ENCODE measurements around the gene IQCN. TPM values are rescaled to one million over a fixed set of nuclear protein-coding genes. Genes with fewer than 3 reads are reported as not detected.

IQCN gene
- total RNA-seq, 2 experiments from 2014 or later, result 5.0 to 5.2 TPM

DNA sequence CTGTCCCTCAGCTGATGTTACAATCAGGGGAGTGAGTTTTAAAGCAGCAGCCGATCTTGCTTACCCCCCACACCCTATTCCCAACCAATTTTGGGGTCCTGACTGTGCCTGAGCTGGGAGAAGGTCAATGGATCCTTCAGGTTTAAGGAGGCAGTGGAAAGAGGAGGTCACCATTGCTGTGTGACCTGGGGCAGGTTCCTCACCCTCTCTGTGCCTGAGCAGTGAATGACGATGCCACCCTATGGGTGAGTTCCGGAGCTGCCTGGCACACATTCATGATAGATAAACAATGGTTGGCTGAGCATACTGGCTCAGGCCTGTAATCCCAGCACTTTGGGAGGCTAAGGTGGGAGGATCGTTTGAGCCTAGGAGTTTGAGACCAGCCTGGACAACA, 27.5 kb upstream of the IQCN start:
- Mint-ChIP-seq H3K36me3 (peaks cover 25% of the 10 kb centered on the region), H3K27me3 (no peaks in the 10 kb centered on the region), H3K4me1 (peaks cover 26% of the 10 kb centered on the region), H3K4me3 (peak overlapping the region; percentile 51), H3K27ac (peak overlapping the region; percentile 70), H3K9me3 (peaks cover 1% of the 10 kb centered on the region)
- POLR2A ChIA-PET, result interaction anchor here (5.3 to 10.4 kb wide), 3 partner anchors 10 to 21 kb away, joined by 248 to 846 read pairs (median 346); partner anchors contain the start of genes JUND and LSM4
- DNase-seq (no peak), ATAC-seq (ENCODE audit: low read depth) (no peak)

DNA sequence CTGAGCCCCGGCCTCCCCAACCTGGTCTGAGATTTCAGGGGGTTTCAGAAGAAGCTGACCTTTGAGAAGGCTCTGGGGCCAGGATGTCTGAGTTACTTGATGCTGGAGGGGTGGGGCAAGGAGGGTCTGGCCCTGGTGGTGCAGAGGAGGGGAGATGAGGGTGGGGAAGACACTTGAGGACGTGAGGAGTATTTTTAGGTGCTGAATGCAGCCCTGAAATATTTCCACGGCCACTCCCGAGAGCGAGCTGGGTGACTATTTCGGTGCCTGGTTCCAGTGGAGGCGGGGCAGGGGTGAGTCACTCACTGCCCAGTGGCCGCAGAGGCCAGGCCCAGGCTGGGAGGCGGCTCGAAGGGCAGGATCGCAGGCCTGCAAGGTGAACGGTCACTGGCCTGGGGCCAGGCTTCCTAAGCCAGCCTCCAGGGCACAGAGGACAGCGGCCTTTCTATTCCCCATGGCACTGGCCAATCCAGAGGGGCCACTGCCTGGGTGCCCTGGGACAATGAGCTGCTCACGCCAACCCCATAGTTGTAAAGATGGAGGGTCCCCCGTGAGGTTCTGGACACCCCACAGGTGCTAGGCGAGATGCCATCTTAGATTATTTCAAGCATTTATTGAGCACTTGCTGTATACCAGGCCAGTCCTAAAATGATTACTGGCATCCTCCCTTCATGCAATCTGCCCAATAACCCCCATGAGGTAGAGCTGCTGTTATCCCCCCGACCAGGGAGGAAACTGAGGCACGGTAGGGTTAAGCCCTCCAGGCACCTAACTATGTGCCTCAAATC, 26.9 kb upstream of the IQCN start:
- H3K27me3 Mint-ChIP-seq, result no peaks in the 10 kb centered on the region
- peaks cover 26% of the 10 kb centered on the region for H3K4me1 Mint-ChIP-seq
- H3K27ac Mint-ChIP-seq, result peak overlapping the region; percentile 70
- ATAC-seq (ENCODE audit: low read depth), result no peak
- H3K4me3 Mint-ChIP-seq, result no peak overlapping the region
- POLR2A ChIA-PET, result interaction anchor here (5.3 to 10.4 kb wide), 3 partner anchors 9 to 20 kb away, joined by 248 to 846 read pairs (median 346); partner anchors contain the start of genes JUND and LSM4
- peaks cover 25% of the 10 kb centered on the region for H3K36me3 Mint-ChIP-seq
- H3K9me3 Mint-ChIP-seq, result peaks cover 1% of the 10 kb centered on the region
- DNase-seq, result no peak

DNA sequence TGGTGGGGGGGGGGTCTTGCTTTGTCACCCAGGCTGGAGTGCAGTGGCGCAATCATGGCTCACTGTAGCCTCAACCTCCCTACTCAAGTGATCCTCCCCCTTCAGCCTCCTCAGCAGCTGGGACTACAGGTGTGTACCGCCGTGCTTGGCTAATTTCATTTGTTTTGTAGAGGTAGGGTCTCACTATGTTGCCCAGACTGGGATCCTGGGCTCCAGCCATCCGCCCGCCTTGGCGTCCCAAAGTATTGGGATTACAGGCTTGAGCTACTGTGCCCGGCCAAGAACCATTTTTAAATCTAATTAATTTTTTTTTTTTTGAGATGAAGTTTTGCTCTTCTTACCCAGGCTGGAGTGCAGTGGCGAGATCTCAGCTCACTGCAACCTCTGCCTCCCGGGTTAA, 25.4 kb upstream of the IQCN start:
- ATAC-seq (ENCODE audit: low read depth) (no peak), DNase-seq (no peak)
- peaks cover 27% of the 10 kb centered on the region for H3K4me1 Mint-ChIP-seq
- POLR2A ChIA-PET, result interaction anchor here (0.5 to 10.4 kb wide), 2 partner anchors 19 to 115 kb away, joined by 3 to 846 read pairs; partner anchors contain the start of gene JUND
- no peaks in the 10 kb centered on the region for H3K27me3 Mint-ChIP-seq
- peaks cover 24% of the 10 kb centered on the region for H3K36me3 Mint-ChIP-seq
- H3K9me3 Mint-ChIP-seq, result peaks cover 1% of the 10 kb centered on the region
- no peak overlapping the region for H3K27ac Mint-ChIP-seq
- H3K4me3 Mint-ChIP-seq, result no peak overlapping the region

DNA sequence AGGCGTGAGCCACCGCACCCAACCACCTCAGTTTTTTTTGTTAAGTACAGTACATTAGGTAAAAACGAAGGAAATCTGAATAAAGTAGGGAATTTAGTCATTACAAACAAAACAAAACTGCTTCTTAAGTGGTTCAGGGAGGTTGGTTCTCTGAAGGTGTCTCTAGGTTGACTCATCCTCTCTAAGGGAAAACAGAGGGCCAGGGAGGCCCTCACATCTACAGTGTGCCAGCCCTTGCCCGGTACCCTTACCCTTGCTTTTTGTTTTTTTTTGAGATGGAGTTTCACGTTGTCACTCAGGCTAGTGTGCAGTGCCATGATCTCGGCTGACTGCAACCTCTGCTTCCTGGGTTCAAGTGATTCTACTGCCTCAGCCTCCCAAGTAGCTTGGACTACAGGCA, 24.3 kb upstream of the IQCN start:
- Mint-ChIP-seq H3K27ac (no peak overlapping the region), H3K27me3 (no peaks in the 10 kb centered on the region), H3K4me1 (peaks cover 37% of the 10 kb centered on the region), H3K4me3 (no peak overlapping the region), H3K36me3 (peaks cover 19% of the 10 kb centered on the region), H3K9me3 (peaks cover 1% of the 10 kb centered on the region)
- POLR2A ChIA-PET, result interaction anchor here (0.7 to 10.4 kb wide), 2 partner anchors 12 to 17 kb away, joined by 5 to 846 read pairs; partner anchors contain the start of gene JUND
- no peak for ATAC-seq (ENCODE audit: low read depth)
- no peak for DNase-seq

DNA sequence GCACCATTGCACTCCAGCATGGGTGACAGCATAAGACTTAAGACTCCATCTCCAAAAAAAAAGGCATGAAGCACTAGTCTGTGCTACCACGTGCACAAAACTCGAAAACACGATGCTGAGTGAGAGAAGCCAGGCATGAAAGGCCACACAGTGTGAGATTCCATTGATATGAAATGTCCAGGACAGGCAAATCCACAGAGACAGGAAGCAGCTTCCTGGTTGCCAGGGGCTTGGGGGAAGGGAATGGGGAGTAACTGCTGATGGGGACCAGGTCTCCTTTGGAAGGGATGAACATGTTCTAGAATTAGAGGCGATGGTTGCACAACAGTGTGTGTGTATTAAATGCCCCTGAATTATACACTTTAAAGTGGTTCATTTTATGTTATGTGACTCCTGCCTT, 23.1 kb upstream of the IQCN start:
- Mint-ChIP-seq H3K27ac (no peak overlapping the region), H3K4me3 (no peak overlapping the region), H3K36me3 (peaks cover 19% of the 10 kb centered on the region), H3K27me3 (no peaks in the 10 kb centered on the region), H3K4me1 (peaks cover 41% of the 10 kb centered on the region), H3K9me3 (peaks cover 1% of the 10 kb centered on the region)
- DNase-seq (no peak), ATAC-seq (ENCODE audit: low read depth) (no peak)
- POLR2A ChIA-PET, result interaction anchor here (10.4 kb wide), 1 partner anchor 16 kb away, joined by 846 read pairs; the partner anchor contains the start of gene JUND

DNA sequence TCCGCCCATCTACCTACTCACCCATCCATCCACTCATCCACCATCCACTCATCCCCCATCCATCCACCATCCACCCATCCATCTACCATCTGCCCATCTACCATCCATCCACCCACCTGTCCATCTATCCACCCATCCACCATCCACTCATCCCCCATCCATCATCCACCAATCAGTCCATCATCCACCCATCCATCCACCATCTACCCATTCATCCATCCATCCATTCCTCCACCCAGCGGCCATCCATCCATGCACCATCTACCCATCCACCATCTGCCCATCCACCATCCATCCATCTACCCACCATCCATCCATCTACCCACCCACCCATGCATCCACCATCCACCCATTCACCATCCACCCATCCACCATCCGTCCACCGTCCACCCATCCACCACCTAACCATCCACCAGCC, 20.8 kb upstream of the IQCN start:
- no peak overlapping the region for H3K4me3 Mint-ChIP-seq
- POLR2A ChIA-PET, result interaction anchor here (6.6 to 7.3 kb wide), 2 partner anchors 10 to 15 kb away, joined by 346 to 718 read pairs; partner anchors contain the start of gene JUND
- peak; percentile 33 for DNase-seq

DNA sequence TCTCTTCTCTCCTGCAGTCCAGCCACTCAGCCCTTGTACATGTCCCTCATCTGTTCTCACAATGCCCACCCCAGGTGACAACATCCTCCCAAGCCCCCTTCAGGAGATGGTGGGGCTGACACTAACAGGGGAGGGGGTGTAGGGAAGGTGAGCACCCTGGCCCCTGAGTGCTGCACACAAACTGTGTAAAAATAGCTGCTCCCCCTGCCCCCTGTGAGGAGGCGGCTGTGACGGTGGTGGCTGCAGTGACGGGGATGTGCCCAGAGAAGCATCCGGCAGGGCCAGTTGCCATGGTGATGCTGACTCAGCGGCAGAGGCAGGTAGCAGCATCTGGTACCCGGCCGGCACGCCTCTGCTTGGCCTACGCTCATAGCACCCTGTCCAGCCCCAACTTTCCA, 20.2 kb upstream of the IQCN start:
- peaks cover 55% of the 10 kb centered on the region for H3K4me1 Mint-ChIP-seq
- H3K27me3 Mint-ChIP-seq, result no peaks in the 10 kb centered on the region
- peak; percentile 81 for DNase-seq
- H3K9me3 Mint-ChIP-seq, result peaks cover 1% of the 10 kb centered on the region
- H3K36me3 Mint-ChIP-seq, result peaks cover 21% of the 10 kb centered on the region
- POLR2A ChIA-PET, result interaction anchor here (1.1 to 7.3 kb wide), 3 partner anchors 11 to 33 kb away, joined by 4 to 718 read pairs (median 346); partner anchors contain the start of gene JUND
- peak; percentile 32 for ATAC-seq (ENCODE audit: low read depth)
- peak overlapping the region; percentile 91 for H3K27ac Mint-ChIP-seq
- peak overlapping the region; percentile 43 for H3K4me3 Mint-ChIP-seq

More for the DNA sequence above, 20.8 kb upstream of the IQCN start:
- Mint-ChIP-seq H3K27ac (peak overlapping the region; percentile 85), H3K27me3 (no peaks in the 10 kb centered on the region), H3K4me1 (peaks cover 49% of the 10 kb centered on the region), H3K36me3 (peaks cover 21% of the 10 kb centered on the region), H3K9me3 (peaks cover 1% of the 10 kb centered on the region)
- no peak for ATAC-seq (ENCODE audit: low read depth)

DNA sequence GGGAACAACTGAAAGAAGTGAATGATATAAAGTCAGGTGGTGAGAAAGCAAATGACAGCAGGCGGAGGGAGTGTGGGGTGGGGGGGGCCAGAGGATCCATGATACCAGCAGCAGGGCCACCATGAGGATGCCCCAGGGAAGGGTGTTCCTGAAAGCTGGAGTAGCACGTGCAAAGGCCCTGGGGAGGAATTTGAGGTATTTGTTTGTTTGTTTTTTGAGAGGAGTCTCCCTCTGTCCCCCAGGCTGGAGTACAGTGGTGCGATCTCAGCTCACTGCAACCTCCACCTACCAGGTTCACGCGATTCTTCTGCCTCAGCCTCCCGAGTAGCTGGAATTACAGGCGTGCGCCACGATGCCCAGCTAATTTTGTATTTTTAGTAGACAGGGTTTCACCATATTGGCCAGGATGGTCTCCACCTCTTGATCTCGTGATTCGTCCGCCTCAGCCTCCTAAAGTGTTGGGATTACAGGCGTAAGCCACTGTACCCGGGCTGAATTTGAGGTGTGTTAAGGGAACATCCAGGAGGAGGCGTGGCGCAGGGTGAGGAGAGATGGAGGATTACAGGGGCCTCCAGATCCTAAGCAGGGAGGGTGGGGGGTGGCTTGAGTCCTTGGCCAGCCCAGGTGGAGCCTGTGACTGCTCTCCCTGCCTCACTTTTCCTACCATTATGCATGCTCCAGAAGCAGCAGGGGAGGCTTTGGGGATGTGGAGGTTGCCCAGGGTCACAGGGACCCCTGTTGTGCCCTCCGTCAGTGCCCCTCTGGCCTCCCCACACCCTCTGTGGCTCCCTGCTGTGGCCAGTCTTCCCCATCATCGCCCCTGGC, 19.6 kb upstream of the IQCN start:
- ATAC-seq (ENCODE audit: low read depth), result no peak
- POLR2A ChIA-PET, result interaction anchor here (0.8 to 7.3 kb wide), 6 partner anchors 9 to 34 kb away, joined by 3 to 718 read pairs (median 74); partner anchors contain the start of genes JUND and LSM4
- Mint-ChIP-seq H3K4me3 (peak overlapping the region; percentile 94), H3K36me3 (peaks cover 21% of the 10 kb centered on the region), H3K27ac (peak overlapping the region; percentile 91), H3K9me3 (peaks cover 1% of the 10 kb centered on the region), H3K27me3 (no peaks in the 10 kb centered on the region), H3K4me1 (peaks cover 54% of the 10 kb centered on the region)
- no peak for DNase-seq

DNA sequence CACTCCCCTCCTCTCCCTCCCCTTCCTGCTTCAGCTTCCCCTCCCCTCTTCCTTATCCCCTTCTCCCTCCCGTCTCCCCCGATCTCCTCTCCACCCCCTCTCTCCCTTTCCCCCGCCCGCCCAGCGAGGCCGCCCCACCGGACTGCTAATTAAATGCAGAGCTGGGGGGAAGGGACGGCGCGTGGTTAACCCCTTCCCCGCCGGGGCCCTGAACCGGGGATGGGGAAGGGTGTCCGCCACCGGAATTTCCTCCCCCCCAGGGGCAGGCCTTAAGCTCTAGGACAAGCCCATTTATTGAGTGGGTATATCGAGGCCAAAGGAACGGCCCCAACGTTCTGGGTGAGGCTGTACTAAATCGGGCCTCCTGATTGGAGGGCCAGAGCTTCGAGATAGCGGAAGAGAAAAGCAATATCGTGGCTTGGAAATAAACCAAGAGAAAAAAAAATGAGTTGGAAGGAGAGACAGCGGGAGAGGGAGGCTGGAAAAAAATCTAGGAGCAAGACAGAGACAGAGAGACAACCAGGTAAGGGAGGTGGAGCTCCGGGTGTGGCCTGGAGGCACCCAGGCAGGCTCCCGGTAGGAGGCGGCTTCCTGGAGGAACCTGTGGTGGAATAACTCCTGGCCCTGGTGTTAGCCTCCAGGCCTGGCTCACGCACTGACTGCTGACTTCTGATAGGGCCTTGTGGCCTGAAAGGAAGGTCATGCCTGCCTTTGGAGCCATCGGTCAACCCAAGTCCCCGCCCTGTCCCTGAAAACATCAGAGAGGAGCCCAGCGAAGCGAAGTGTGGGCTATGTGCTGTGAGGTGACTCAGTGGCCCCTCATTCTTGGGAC, 18.8 kb upstream of the IQCN start:
- Mint-ChIP-seq H3K4me1 (peaks cover 57% of the 10 kb centered on the region), H3K27me3 (no peaks in the 10 kb centered on the region), H3K36me3 (peaks cover 21% of the 10 kb centered on the region), H3K27ac (peak overlapping the region; percentile 91), H3K9me3 (peaks cover 1% of the 10 kb centered on the region), H3K4me3 (peak overlapping the region; percentile 94)
- ATAC-seq (ENCODE audit: low read depth), result no peak
- POLR2A ChIA-PET, result interaction anchor here (0.6 to 7.3 kb wide), 12 partner anchors 8 to 293 kb away, joined by 3 to 718 read pairs (median 5); partner anchors contain the start of genes IL12RB1, IQCN, JUND and LSM4
- DNase-seq, result peak; percentile 68

DNA sequence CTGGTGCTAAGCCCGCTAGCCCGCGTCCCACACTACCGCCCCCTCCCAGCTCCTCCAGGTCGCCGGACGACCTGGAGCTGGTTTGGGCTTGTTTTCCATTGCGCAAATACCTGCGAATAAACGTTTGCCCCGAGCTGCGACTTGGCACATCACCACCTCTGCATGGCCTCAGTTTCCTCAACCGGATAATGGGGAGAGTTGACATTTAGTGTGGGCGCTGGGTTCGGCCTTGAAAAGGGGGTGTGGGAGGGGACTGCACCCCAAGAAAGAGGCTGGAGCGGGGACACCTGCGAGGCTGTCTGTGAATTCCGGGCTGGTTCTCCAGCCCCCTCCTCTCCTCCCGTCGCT, 18.2 kb upstream of the IQCN start:
- Mint-ChIP-seq H3K36me3 (peaks cover 21% of the 10 kb centered on the region), H3K27me3 (no peaks in the 10 kb centered on the region), H3K4me1 (peaks cover 55% of the 10 kb centered on the region), H3K27ac (peak overlapping the region; percentile 91), H3K9me3 (peaks cover 1% of the 10 kb centered on the region), H3K4me3 (peak overlapping the region; percentile 94)
- DNase-seq (no peak), ATAC-seq (ENCODE audit: low read depth) (no peak)
- POLR2A ChIA-PET, result interaction anchor here (0.6 to 7.3 kb wide), 11 partner anchors 13 to 292 kb away, joined by 3 to 718 read pairs (median 5); partner anchors contain the start of genes IL12RB1, IQCN, JUND and LSM4

DNA sequence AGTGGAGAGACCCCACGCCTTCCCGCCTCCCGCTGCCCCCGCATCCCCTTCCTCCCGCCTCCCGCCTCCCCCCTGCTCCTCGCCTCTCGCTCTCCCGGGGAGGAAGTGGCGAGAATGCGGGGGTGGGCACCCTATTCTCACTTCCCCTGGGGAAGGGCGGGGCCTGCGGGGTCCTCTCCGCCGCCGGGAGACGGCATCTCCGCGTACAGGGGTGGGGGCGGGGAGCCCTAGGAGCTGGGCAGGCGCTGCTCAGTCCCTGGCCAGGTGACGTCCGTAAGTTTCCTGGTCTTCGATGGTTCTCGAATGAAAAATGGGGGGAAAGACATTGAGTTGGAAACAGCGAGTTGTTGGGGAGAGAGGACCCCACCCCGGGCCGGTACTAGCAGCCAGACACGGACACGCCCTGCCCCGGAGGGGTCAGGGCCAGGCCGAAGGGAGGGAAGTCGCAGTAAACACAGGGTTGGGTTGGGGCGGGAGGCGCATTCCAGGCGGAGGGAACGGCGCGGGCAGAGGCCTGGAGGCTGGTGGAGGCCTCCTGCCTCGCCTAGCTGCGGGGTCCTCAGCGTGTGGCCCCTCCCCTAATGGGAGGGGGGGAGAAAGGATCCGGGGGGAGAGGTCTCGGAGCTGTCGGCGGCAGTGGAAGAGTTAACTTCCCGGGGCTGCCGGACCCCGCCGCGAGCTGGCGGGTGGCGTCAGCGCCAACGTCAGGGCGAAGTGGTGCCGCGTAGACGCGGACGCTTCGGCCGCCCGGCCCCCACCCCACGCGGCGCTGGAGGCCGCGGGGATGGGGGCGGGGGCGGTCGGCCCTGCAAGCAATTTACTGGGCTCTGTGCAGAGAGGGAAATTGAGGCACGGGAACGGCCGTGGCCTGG, 17.6 kb upstream of the IQCN start:
- peak overlapping the region; percentile 91 for H3K27ac Mint-ChIP-seq
- POLR2A ChIA-PET, result interaction anchor here (1.0 to 7.3 kb wide), 11 partner anchors 12 to 205 kb away, joined by 4 to 718 read pairs (median 5); partner anchors contain the start of genes IL12RB1, IQCN, JUND and LSM4
- H3K4me3 Mint-ChIP-seq, result peak overlapping the region; percentile 94
- ATAC-seq (ENCODE audit: low read depth) (peak; percentile 40), DNase-seq (peak; percentile 87)
- H3K9me3 Mint-ChIP-seq, result no peaks in the 10 kb centered on the region
- peaks cover 52% of the 10 kb centered on the region for H3K4me1 Mint-ChIP-seq
- no peaks in the 10 kb centered on the region for H3K27me3 Mint-ChIP-seq
- peaks cover 19% of the 10 kb centered on the region for H3K36me3 Mint-ChIP-seq
